ENCODE results near the gene ADAMTS2.

The ADAMTS2 gene

GRCh38 chr5:179183481-179183880 lies 161.8 kb downstream of the ADAMTS2 start:
- no peak for TF ChIP-seq YY1 (IDR thresholded peaks at IDR 0.05; ENCODE audit: low read depth)
- TF ChIP-seq EP300 (IDR thresholded peaks at IDR 0.05; ENCODE audit: borderline replicate concordance): no peak
- no peak for TF ChIP-seq RAD21 (IDR thresholded peaks at IDR 0.05; ENCODE audit: low read depth)
- no peak for TF ChIP-seq USF1 (IDR thresholded peaks at IDR 0.05)
- no peak for TF ChIP-seq ZBTB7A (IDR thresholded peaks at IDR 0.05; ENCODE audit: low read depth)
- TF ChIP-seq NFIC (IDR thresholded peaks at IDR 0.05): no peak
- TF ChIP-seq MAX (IDR thresholded peaks at IDR 0.05): no peak
- no peak for TF ChIP-seq EGR1 (IDR thresholded peaks at IDR 0.05)
- no peak for TF ChIP-seq TAF1 (IDR thresholded peaks at IDR 0.05; ENCODE audit: low read depth)

GRCh38 chr5:179182601-179183000 lies 162.7 kb downstream of the ADAMTS2 start:
- TF ChIP-seq EP300 (IDR thresholded peaks at IDR 0.05; ENCODE audit: borderline replicate concordance) (no peak), TEAD4 (IDR thresholded peaks at IDR 0.05) (no peak), NFIC (IDR thresholded peaks at IDR 0.05) (no peak), YY1 (IDR thresholded peaks at IDR 0.05; ENCODE audit: low read depth) (no peak), TAF1 (IDR thresholded peaks at IDR 0.05; ENCODE audit: low read depth) (no peak)

DNA sequence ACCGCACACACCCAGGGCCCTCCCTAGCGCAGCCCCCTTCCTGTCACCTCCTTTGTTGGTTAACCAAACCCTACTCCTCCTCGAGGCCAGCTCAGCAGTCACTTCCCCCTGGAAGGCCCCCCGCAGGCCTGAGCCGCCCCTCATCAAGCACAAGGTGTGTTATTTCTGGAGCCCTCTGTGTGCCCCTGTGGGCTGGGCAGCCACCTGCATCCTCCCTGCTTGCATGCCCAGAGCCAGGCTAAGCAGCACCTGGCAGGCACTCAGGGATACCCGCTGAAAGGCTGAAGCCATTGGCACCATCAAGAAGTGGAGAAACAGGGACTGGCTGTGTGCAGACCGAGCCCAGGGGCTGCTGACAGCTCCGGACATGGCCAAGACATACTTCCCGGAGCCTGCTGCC lies 163.3 kb downstream of the ADAMTS2 start:
- TF ChIP-seq REST (IDR thresholded peaks at IDR 0.05; ENCODE audit: low read depth) (no peak), EGR1 (IDR thresholded peaks at IDR 0.05) (no peak), TCF12 (IDR thresholded peaks at IDR 0.05; ENCODE audit: low read depth) (no peak), USF1 (IDR thresholded peaks at IDR 0.05) (no peak), YY1 (IDR thresholded peaks at IDR 0.05; ENCODE audit: low read depth) (no peak), EP300 (IDR thresholded peaks at IDR 0.05; ENCODE audit: borderline replicate concordance) (no peak), CEBPB (IDR thresholded peaks at IDR 0.05) (no peak), RAD21 (IDR thresholded peaks at IDR 0.05; ENCODE audit: low read depth) (no peak), TAF1 (IDR thresholded peaks at IDR 0.05; ENCODE audit: low read depth) (no peak), FOXM1 (IDR thresholded peaks at IDR 0.05; ENCODE audit: borderline replicate concordance, low read depth) (no peak), MAX (IDR thresholded peaks at IDR 0.05) (no peak), NFIC (IDR thresholded peaks at IDR 0.05) (no peak), CREB1 (IDR thresholded peaks at IDR 0.05; ENCODE audit: low read depth) (no peak), TEAD4 (IDR thresholded peaks at IDR 0.05) (no peak), ZBTB7A (IDR thresholded peaks at IDR 0.05; ENCODE audit: low read depth) (no peak)

DNA sequence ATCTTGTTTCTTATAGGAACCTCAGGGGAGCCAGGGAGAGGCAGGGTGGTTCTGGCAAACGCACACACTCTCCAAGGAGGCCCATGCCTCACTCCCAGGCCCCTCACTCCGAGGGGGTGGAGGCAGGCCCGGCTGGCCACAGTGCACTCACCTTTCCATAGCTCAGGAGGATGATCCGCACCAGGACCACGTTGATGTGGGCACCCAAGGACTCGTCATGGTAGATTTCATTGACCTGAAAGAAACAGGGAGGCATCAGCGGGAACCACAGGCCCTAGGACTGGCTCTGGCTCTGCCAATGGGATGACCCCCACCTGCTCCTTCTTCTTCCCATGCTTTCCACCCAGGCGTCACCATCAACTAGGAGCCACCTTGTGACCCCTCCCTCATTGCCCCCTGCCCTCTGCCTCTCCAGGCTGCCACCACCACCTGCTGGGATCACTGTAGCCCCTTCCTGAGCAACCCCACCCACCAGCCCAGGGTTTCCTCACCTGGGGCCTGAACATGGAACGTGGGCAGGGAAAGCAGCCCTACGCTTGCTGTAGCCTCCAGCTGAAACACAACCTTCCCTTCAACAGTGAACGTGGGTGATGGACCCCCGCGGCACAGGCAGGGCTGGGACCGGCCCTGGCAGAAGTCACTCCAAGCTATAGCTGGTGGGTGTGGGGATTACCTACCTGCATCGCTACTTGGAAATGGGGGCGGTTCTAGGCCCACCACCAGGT lies 164.2 kb downstream of the ADAMTS2 start:
- TF ChIP-seq TCF12 (IDR thresholded peaks at IDR 0.05; ENCODE audit: low read depth) (no peak), NFIC (IDR thresholded peaks at IDR 0.05) (no peak), CREB1 (IDR thresholded peaks at IDR 0.05; ENCODE audit: low read depth) (no peak), RAD21 (IDR thresholded peaks at IDR 0.05; ENCODE audit: low read depth) (no peak), MAX (IDR thresholded peaks at IDR 0.05) (no peak), TAF1 (IDR thresholded peaks at IDR 0.05; ENCODE audit: low read depth) (no peak), CEBPB (IDR thresholded peaks at IDR 0.05) (no peak)

- no peak for TF ChIP-seq FOXM1 (IDR thresholded peaks at IDR 0.05; ENCODE audit: borderline replicate concordance, low read depth)
- TF ChIP-seq YY1 (IDR thresholded peaks at IDR 0.05; ENCODE audit: low read depth): no peak
- no peak for TF ChIP-seq CEBPB (IDR thresholded peaks at IDR 0.05)
- TF ChIP-seq TCF12 (IDR thresholded peaks at IDR 0.05; ENCODE audit: low read depth): no peak
- no peak for TF ChIP-seq RAD21 (IDR thresholded peaks at IDR 0.05; ENCODE audit: low read depth)
- TF ChIP-seq MAX (IDR thresholded peaks at IDR 0.05): no peak
These were observed 165.1 kb downstream of the ADAMTS2 start for GRCh38 chr5:179180061-179180610.

DNA sequence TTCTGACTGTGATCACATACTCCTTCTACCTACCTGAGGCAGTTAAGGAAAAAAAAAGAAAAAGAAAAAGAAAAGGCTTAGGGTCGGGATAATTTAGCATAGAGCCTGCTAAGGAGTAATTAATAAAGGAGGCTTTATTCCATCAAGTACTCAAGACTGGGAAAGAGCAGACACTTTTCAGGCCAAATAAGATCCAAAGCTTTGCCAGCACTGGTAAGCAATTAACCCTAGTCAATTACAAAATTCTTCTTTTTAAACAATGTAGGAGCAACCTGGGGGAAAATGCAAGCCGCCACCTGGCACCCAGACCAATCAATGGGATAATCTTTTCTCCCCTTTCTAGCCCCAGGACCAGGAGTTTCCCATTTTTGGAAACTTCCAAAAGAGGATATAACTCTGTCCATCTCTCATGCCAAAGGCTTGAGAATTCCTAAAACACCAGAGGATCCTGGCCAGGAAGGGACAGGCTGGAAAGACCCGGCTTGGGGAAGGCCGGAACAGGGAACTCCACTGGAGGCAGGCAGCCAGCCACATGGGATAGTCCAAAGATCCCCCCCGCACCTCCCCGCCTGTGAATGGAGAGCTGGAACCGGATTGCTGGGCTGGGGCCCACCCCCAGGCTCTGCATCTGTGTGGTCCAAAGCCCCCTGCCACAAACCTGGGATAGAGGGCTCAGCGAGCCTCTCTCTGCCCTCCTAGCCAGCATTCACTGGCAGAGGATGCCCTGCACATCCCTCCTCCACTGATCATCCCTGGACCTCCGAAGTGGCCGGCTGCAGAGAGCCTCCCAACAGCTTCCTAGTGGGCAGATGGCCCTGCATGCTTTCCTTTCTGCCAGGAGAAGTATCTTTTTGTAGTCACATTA lies 167.3 kb downstream of the ADAMTS2 start:
- TF ChIP-seq REST (IDR thresholded peaks at IDR 0.05; ENCODE audit: low read depth) (no peak), TCF12 (IDR thresholded peaks at IDR 0.05; ENCODE audit: low read depth) (no peak)
